NCI-H2227 treated with DMSO at 0.1 percent for 48 hours (cell line): ENCODE measurements around the gene ZDHHC13.
"Not testable (repeated sequence)": the region's sequence is repeated elsewhere in the genome, so short reads cannot be mapped to it uniquely, and the experiment has no call there.

ENCODE experiments used
- DNase-seq: peaks from one replicate; lab custom pipeline; 2025; lab: John Stamatoyannopoulos, UW

The ZDHHC13 gene

DNA sequence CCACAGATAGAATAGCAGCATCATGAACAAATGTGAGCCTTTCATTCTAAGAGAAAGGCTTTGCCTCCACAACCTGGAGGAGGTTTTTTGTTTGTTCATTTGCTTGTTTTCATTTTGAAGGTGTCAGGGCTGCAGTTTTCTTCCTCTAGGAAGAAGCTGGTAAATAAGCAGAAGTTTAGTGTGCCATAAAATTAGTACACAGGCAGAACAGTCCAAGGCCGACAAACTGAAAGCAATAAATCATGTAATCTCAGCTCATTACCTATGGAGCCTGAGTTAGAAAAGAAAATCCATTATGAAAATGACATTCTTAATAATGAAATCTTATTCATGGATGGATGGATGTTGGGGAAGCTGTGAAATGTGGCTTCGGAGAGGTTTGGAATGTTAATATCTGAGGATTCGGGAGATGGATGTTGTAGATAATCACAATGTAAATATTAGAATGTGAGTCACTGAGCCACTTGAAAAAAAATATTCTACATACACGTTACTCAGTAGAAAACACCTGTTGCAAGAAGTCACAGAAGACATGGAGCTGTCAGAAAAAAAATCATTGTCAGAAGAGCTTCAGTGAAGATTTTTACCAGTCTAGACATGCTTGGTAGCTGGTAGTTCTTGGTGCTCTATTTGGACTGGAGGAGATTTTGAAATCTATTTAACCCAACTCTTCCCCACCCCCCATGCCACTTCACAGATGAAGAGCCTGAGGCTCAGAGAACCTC, 15.0 kb upstream of the ZDHHC13 start:
- peak; percentile 2 for DNase-seq

DNA sequence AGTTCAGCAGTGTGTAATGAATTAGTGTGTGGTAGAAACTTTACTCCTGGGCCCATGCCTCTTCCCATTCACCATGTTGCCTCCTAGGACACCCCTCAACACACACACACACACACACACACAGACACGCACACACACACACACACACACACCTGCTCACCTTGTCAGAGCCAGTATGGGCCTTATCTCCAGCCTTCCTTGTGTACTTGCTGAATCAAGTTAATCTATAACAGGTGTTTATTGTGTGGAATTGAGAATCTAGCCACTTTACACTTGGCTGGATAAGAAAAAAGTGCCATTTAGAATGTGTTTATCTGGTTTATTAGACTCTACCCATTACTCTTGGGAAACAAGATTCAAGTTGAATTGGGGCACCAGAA, 14.5 kb upstream of the ZDHHC13 start:
- no peak for DNase-seq

DNA sequence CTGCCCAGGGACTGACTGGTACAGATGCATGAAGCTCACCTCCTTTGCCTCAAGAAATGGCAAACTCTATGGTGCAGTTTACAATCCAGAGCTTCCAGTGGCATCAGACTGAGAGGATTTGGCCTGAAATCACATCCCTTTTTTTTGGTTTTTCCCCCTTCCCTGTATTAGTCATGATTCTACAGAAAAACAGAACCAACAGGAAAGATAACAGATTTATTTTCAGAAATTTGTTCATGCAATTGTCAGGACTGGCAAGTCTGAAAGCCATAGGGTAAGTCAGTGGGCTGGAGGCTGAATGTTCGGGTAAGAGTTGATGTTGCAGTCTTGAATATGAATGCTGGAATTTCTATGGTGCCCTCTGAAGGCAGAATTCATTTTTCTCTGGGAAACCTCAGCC, 12.0 kb upstream of the ZDHHC13 start:
- DNase-seq: no peak

DNA sequence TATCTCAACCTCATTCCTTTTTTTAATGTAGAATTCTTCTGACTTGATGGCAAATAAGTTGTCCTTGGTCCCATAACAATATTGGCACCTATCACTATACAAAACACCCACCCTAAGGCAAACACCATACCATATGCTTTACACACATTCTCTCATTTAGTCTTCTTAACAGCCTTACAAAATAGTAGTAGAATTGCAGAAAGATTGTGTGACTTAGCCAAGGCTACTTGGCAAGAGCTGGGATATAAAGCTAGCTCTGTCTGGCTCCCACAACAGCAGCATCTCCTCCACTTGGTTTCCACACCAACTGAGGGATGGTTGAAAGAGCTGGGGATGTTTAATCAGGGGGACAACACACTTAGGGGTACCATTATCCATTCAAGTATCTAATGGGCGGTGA, 9.8 kb upstream of the ZDHHC13 start:
- no peak for DNase-seq

DNA sequence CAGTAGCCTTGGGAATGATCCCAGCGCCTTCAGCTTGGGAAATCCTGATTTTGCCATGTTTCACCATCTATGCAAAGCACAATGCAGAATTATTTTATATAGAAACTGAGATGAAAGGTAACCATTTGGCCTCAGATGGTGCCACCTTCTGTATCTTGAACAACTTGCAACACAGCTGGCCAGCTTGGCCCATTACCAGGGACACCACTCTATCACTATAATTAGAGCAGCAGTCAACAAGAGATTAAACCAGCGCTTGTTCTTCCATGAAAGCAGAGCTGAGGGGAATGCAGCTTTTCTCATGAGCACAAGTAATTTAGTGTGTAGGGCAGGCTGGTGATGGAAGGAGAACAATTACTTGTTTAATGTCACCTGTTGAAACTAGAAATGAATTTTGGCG, 6.7 kb upstream of the ZDHHC13 start:
- DNase-seq: peak; percentile 72

DNA sequence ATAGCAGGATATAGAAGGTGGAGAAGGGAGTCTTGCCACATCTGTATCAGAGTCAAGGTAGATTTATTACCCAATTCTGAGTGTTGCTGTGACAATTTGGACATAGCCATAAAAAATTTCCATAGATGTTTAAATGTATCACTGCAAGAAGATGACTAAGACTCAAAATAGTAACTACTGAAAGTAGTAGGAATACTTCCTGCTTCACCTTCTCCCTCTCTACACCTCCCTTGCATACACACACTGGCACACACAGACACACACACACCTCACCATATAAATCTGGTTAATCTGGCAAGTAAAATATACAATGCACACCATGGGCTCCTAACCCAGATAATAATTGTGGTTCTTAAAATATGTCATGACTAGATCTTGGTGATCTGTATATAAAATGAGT, 5.2 kb upstream of the ZDHHC13 start:
- DNase-seq: no peak

DNA sequence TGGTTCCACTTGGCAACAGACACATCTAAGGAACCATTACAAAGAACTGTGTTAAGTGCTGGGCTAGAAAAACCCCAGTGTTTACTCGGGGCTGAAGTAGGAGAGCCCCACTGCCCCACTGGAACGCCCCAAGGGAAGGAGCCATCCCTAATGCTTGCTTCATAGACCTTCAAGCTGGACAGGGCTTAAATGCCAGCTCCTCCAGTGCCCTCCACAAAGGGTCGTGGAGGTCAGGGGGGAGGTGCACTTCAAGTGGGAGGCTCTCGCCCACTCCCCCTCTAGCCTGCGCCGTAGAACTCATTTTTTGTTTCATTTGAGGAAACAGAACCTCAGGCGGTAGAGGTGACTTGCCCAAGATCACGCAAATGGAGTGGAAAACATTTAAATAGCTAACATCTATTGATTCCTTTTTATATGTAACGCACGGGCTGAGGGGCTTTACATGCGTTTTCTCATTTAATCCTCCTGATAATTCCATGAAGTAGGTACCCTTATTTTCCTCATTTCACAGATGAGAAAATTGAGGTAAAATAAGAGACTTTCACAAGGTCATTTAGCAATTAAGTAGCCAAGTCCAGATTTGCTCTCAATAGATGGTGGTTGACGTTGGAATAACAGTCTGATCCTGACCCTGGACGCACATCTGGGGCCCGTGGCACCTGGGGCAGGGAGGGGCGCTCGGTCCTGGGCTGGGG, 545 bp upstream of the ZDHHC13 start:
- DNase-seq: no peak

DNA sequence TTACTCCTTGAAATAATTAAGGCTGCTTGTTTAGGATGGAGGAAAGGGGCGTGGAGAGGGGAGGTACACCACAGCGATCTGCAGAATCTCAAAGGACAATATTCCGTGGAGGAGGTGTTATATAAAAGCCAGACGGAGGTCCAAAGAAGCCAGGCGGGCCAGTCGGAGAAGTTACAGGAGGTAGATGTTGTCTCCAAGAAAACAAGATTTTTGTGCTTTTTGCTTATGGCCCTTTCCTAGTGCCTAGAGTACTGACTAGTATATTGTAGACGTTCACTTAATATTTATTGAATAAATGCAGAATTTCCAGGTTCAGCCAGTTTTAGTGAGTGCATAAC, 761 bp downstream of the ZDHHC13 start:
- DNase-seq: peak; percentile 65

DNA sequence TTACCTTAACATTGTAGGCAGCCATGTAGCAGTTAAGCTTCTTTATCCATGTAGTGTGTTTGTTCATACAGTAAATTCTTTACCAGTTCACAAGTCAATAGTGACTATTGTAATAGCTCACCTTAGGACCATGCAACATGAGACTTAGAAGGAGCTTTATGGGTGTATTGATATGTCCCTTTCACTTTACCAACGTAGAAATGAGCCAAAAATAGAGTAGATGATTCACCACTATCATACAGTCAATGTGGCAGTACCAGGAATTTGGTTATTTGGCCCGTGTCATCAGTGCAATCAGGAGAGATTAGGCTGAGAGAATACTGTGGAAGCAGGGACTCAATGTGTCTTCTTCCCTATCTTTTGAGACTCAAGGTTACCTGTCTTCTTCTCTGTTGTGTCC, 4.7 kb downstream of the ZDHHC13 start:
- DNase-seq: no peak

DNA sequence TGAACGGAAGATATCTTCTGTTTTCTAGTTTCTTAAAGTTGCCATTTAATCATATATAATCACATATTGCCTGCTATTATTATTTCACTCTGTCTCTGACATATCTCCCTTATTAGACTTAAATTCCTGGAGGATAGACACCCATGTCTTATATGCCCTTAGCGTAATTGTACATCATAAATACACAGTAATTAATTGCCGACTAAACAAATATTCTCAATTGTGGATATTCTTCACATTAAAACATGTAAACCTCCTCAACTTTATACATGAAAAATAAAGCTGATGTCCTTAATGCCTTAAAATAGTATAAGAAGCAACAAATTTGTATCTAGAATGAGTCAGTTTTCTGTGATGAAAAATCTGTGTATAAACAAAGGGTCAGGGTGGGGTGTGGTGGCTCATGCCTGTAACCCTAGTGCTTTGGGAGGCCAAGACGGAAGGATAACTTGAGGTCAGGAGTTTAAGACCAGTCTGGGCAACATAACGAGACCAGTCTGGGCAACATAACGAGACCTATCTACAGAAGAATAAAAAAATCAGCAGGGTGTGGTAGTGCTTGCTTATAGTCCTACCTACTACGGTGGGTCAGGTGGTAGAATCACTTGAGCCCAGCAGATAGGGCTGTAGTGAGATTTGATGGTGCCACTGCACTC, 6.1 kb downstream of the ZDHHC13 start:
- DNase-seq: no peak

DNA sequence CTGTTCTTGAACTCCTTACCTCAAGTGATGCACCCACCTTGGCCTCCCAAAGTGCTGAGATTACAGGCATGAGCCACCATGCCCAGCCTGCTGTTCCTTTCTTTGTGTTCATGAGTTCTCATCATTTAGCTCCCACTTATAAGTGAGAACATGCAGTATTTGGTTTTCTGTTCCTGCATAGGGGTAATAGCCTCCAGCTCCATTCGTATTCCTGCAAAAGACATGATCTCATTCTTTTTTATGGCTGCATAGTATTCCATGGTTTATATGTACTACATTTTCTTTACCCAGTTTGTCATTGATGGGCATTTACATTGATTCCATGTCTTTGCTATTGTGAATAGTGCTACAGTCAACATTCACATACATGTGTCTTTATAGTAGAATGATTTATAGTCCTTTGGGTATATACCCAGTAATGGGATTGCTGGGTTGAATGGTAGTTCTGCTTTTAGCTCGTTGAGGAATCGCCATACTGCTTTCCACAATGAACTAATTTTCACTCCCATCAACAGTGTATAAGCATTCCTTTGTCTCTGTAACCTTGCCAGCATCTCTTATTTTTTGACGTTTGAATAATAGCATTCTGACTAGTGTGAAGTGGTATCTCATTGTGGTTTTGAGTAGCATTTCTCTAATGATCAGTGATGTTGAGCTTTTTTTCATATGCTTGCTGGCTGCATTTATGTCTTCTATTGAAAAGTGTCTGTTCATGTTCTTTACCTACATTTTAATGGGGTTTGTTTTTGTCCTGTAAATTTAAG, 9.8 kb downstream of the ZDHHC13 start:
- not testable (repeated sequence) for DNase-seq

DNA sequence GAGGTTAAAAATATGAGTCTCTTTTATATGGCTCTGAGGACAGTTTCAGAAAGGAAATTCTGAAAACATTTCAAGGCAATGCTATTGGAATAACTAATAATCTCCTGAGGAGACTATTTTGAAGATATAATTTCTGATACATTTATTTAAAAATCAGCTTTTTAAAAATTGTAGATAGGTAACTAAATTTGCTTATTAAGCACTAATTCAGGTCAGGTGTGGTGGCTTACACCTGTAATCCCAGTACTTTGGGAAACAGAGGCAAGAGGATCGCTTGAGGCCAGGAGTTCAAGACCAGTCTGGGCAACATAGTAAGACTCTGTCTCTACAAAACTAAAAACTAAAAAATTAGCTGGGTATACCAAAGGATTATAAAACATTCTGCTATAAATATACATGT, 17.0 kb downstream of the ZDHHC13 start:
- no peak for DNase-seq

DNA sequence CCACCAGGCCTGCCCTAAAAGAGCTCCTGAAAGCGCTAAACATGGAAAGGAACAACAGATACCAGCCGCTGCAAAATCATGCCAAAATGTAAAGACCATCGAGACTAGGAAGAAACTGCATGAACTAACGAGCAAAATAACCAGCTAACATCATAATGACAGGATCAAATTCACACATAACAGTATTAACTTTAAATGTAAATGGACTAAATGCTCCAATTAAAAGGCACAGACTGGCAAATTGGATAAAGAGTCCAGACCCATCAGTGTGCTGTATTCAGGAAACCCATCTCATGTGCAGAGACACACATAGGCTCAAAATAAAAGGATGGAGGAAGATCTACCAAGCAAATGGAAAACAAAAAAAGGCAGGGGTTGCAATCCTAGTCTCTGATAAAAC, 19.9 kb downstream of the ZDHHC13 start:
- not testable (repeated sequence) for DNase-seq

DNA sequence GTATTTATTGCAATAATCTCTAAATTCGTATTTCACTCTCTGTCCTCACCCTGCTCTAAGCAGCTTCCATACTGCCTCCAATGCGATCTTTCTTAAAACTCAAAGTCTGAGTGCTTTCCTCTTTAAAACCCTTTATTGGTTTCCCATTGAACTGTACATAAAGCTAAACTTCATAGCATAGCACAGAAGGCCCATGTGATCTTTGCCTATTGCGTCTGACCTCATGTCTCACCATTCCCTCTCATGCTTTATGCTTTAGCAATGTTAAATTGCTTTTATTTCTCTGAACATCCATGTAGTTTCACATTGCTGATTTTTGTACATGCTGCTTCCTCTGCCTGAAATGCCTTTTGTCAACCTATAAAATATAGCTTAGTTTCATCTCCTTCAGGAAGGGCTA, 28.4 kb downstream of the ZDHHC13 start:
- DNase-seq: no peak

DNA sequence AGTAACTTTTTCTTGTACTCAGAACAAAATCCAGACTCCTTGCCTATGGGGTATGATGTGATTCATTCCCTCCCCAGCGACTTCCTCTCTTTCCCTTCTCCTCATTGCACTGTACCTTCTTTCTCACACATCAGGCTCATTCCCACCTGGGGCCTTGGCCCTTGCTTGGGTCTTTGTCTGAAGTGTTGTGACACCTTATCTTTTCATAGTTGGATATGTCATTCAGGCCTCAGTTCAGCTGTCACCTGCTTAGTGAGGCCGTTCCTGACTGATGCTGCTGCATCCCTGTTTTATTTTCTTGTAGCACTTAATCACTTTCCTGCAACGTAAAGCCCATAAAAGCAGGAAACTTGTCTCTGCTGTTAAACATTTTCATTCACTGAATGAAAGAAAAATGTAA, 39.9 kb downstream of the ZDHHC13 start:
- DNase-seq: no peak

DNA sequence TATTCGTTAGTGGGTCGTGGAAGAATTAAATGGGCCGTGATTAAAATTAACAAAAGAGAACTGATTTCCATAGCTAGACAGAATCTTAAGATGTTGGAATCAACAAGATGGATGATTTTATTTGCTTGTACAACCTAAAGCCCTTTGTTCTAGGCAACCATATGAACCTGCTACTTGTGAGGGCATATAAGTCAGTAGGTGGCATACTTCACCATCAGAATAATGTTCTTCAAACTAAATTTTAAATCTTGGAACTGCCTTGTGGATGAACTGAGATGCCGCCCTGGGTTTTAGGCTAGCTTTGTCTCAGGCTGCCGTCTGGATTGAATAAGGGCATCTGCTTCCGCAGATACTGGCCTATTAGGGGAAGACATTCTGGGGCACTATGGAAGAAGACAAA, 43.9 kb downstream of the ZDHHC13 start:
- DNase-seq: no peak

DNA sequence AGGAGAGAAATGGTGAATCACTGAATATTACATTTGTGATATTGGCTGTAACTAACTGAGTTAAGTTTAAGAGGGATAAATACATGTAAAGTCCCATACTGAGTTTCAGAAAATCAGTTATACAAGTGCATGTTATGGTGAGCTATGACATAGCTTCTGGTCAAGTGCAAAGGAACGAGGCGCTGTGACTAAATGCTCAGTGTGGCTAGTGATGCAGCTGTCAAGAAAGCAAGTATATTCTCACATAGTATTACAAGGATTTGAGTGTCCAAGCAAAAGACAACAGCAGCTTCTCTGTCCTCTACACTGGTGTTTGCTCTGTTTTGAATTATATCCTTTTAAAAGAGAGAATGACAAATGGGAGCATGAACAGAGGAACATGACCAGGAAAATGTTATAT, 44.7 kb downstream of the ZDHHC13 start:
- DNase-seq: no peak

DNA sequence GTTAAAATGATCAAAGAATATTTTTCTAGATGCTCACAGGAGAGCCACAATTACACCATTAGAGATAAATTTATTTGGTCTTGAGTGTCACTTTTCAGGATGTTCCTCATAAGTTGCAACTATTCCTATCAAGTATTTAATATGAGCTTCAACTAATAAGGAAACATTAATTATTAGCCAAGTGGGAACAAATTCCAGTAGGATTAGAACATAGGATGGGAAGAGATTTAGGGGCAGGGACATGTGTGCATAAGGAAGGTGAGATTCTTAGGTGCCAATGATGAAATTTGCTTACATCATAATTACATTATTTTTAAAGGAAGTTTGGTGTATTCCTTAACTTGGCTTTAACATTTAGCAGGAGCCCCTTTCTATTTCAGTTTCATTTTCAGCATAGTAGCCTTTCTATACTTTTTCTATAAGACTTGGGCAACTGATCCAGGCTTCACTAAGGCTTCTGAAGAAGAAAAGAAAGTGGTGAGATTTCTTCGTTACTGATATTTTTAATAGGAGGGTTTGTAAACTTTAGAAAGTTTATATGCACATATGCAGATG, 46.1 kb downstream of the ZDHHC13 start:
- DNase-seq: no peak

DNA sequence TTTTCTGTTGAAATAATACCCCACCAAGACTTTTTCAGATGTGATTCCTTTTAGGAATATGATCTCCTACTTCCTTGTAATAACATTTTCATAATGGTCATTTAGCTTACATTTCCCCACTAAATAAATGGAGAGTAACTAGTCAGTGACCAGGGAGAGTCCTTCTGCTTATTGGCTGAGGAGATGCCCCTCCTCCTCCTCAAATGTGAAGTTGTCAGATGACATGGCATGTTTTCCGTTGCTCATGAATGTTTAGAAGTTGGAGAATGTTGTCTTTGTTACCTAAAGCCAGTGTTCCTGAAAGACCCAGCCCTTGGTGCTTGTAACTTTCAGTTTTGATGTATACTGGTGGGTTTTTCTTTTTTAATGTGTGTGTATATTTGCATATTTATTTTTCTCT, 46.6 kb downstream of the ZDHHC13 start:
- DNase-seq: no peak

DNA sequence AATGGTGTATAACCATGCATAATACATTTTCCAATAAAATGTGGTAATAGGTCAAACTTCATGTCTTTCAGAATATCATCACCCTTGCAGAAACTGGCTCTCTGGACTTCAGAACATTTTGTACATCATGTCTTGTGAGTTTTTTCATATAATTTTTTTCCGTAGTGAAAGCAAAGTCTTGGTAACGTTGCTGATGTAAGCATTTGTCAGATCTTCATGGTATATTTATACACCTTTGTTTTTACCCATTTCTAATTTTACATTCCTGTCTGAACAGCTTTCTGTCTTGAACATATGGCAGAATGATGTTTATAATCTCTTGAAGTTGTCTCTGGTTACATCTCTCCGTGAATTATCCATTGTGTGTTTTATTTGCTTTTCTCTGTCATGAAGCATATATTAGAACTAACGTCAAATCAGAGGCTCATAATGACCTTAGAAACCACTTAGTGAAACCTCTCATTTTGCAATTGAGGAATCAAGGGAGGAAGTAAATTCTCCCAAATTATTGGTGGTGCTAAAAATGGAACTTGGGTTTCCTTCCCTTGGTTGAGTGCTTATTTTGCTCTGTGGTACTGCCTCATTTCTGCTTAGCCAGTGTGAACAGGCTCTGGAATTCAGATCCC, 47.4 kb downstream of the ZDHHC13 start:
- peak; percentile 48 for DNase-seq

DNA sequence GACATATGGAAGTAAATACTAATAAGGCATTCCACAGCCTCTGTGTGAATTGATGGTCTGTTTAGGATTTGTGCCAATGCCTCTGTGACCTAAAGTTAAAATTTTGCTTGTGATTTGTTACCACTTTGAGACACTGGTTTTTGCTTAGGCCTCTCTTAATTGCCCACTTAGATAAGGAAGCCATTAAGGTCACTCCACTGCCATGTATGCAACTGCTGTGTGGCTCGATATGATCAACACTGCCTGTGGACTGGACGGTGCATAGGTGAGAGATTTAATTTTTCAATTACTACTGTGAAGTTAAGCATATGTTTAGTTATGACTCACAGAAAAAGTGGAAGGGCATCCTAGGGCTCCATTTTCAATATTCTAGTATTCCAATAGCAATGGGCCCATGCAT, 47.9 kb downstream of the ZDHHC13 start:
- no peak for DNase-seq

DNA sequence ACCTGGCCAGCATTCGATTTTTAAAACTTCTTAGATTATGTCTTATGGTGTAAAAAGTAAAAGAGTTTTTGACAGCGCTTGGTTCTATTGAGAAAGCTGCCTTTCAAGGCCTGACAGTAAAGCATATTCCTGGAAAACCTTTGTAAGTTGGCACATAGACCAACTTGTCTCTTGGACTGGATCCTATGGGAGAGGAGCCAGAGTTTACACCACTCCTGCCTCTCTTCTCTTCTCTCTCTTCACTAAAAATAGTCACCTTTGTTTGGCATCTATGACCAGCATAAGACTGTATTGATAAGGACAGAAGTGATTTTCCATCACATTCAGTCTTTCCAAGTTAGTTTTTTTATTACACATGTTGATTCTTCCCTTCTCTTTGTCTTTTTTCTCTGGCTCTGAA, 51.1 kb downstream of the ZDHHC13 start:
- no peak for DNase-seq
